K562 (cell line): ENCODE results near the gene LCLAT1. TPM values are rescaled to one million over a fixed set of nuclear protein-coding genes. Genes with fewer than 3 reads are reported as not detected.

ENCODE experiments used
- ATAC-seq: fragments of 200-7000 bp; cut with Tn5 transposase; 3 replicates; pipeline ENCODE4 v1.9.1; 2020; ENCODE audit warnings: moderate library complexity
- BruUV-seq: library from RNA; stranded (reverse); fragments of 400-500 nt; replicated peaks from 2 replicates; lab custom pipeline; 2021; lab: Mats Ljungman, UMichigan
- CTCF ChIA-PET: fragments of 300-600 bp; formaldehyde crosslinking; extraction: SDS; loops from one replicate; lab custom pipeline; 2021; ENCODE audit warnings: low intra/inter-chr PET ratio; lab: Yijun Ruan, JAX
- POLR2A ChIA-PET: fragments of 300-600, 350-650 bp; sonication (Branson Sonifier 250); formaldehyde crosslinking; extraction: SDS; loops from one replicate; lab custom pipeline; 2021; ENCODE audit warnings: antibody characterized with exemption, inconsistent platforms; lab: Yijun Ruan, JAX
- DNase-seq, 4 experiments: peaks; one replicate each; pipeline versions ENCODE4 v3.0.0 to v3.0.0-alpha.2; 2011 to 2018; ENCODE audit warnings: low spot score in 3 of 4, mixed read lengths in 3 of 4; ENCODE audit errors: extremely low read depth in 1 of 4
- FAIRE-seq: peaks from 2 replicates; lab custom pipeline; 2011; peaks lifted over from hg19 to GRCh38; lab: Jason Lieb, UNC
- H2AFZ ChIP-seq: 2 replicates; pipeline ENCODE4 v1.6.0; 2011; ENCODE audit warnings: low read depth, low read length, control low read depth, inconsistent platforms
- H3K27ac ChIP-seq: fragments of 200-600 bp; 3 replicates; pipeline ENCODE4 v1.8.0; 2011; ENCODE audit warnings: low read depth, mild to moderate bottlenecking, control low read depth, inconsistent platforms, low read length, moderate library complexity, mixed read lengths; ENCODE audit errors: extremely low read depth
- H3K27me3 ChIP-seq, 2 experiments: fragments of 300-600 bp in 1 of 2; 2 replicates in 1 of 2; 3 replicates in 1 of 2; pipeline versions ENCODE4 v1.6.0 to v1.8.0; 2011; ENCODE audit warnings: inconsistent platforms in 2 of 2, low read length in 2 of 2, mild to moderate bottlenecking in 1 of 2, mixed read lengths in 1 of 2, moderate library complexity in 1 of 2; ENCODE audit not compliant: control insufficient read depth in 2 of 2, insufficient read depth in 2 of 2
- H3K36me3 ChIP-seq: fragments of 300-600 bp; 3 replicates; pipeline ENCODE4 v1.8.0; 2011; ENCODE audit warnings: mild to moderate bottlenecking, low read length, inconsistent platforms; ENCODE audit not compliant: control insufficient read depth, insufficient read depth
- H3K4me1 ChIP-seq, 2 experiments: fragments of 200-600 bp in 1 of 2; replicated peaks in 1 of 2; 2 replicates in 1 of 2; 3 replicates in 1 of 2; pipeline versions ENCODE4 v1.5.1 to v1.8.0; 2011; ENCODE audit warnings: inconsistent platforms in 2 of 2, low read length in 2 of 2, mild to moderate bottlenecking in 1 of 2, mixed read lengths in 1 of 2, moderate library complexity in 1 of 2; ENCODE audit not compliant: control insufficient read depth in 2 of 2, insufficient read depth in 2 of 2
- H3K4me2 ChIP-seq: 2 replicates; pipeline ENCODE4 v1.6.1; 2011; ENCODE audit warnings: low read length, control low read depth, inconsistent platforms, mixed read lengths; ENCODE audit not compliant: insufficient read depth
- H3K4me3 ChIP-seq: fragments of 200-600 bp; sonication (generic), shearing (Covaris generic); 2 replicates; pipeline ENCODE4 v1.5.1; 2016; ENCODE audit warnings: control low read depth, inconsistent platforms
- H3K79me2 ChIP-seq: fragments of 200-600 bp; 3 replicates; pipeline ENCODE4 v1.8.0; 2011; ENCODE audit warnings: low read length, inconsistent platforms; ENCODE audit not compliant: control insufficient read depth, insufficient read depth
- H3K9ac ChIP-seq, 2 experiments: 2 replicates each; pipeline versions ENCODE4 v1.6.0 to v1.6.1; 2011; ENCODE audit warnings: low read depth in 2 of 2, low read length in 2 of 2, control low read depth in 1 of 2, inconsistent platforms in 1 of 2, mild to moderate bottlenecking in 1 of 2, mixed read lengths in 1 of 2; ENCODE audit not compliant: insufficient read depth in 1 of 2
- H3K9me1 ChIP-seq: one replicate; pipeline ENCODE4 v1.6.0; 2011; ENCODE audit warnings: inconsistent platforms, mild to moderate bottlenecking, low read length, moderate library complexity; ENCODE audit not compliant: control insufficient read depth, insufficient read depth
- H3K9me3 ChIP-seq: replicated peaks from 2 replicates; pipeline ENCODE4 v1.5.1; 2011; ENCODE audit warnings: low read depth, low read length, inconsistent platforms; ENCODE audit not compliant: control insufficient read depth, insufficient read depth
- H4K20me1 ChIP-seq: replicated peaks from 2 replicates; pipeline ENCODE4 v1.6.1; 2011; ENCODE audit warnings: low read length, inconsistent platforms, mixed read lengths; ENCODE audit not compliant: control insufficient read depth, insufficient read depth
- ASH1L ChIP-seq: fragments of 450-650 bp; IDR thresholded peaks from 2 replicates; pipeline ENCODE4 v1.6.1; 2018; ENCODE audit warnings: borderline replicate concordance, mild to moderate bottlenecking, low read depth; ENCODE audit not compliant: partially characterized antibody
- COPS2 ChIP-seq: fragments of 450-650 bp; conservative IDR thresholded peaks from 2 replicates; pipeline ENCODE4 v1.6.1; 2016; ENCODE audit warnings: mild to moderate bottlenecking, moderate library complexity
- FIP1L1 ChIP-seq: fragments of 200-400 bp; formaldehyde crosslinking; IDR thresholded peaks from 2 replicates; pipeline ENCODE4 v1.6.1; 2018; ENCODE audit warnings: mild to moderate bottlenecking, low read depth, low read length; ENCODE audit not compliant: poor library complexity, severe bottlenecking
- KLF6 ChIP-seq: fragments of 250-450 bp; sonication (Bioruptor Pico); IDR thresholded peaks from 2 replicates; pipeline ENCODE4 v1.4.0; 2020; ENCODE audit warnings: mild to moderate bottlenecking, moderate library complexity, borderline replicate concordance
- MED1 ChIP-seq: sonication (generic); formaldehyde crosslinking; IDR thresholded peaks from 2 replicates; pipeline ENCODE4 v1.8.1; 2023; ENCODE audit warnings: missing genetic modification reagents, borderline replicate concordance
- MIER1 ChIP-seq: fragments of 450-650 bp; IDR thresholded peaks from 2 replicates; pipeline ENCODE4 v1.6.1; 2016; ENCODE audit warnings: antibody characterized with exemption, mild to moderate bottlenecking, low read depth
- MYBL2 ChIP-seq, 2 experiments: fragments of 450-650 bp in 1 of 2; sonication (generic) in 1 of 2; formaldehyde crosslinking in 1 of 2; IDR thresholded peaks; 2 replicates each; pipeline versions ENCODE4 v1.6.1 to v1.8.1; 2017 to 2022; ENCODE audit warnings: borderline replicate concordance in 1 of 2, inconsistent platforms in 1 of 2, low read depth in 1 of 2, mild to moderate bottlenecking in 1 of 2, missing genetic modification reagents in 1 of 2, moderate library complexity in 1 of 2
- NFATC3 ChIP-seq: fragments of 450-650 bp; IDR thresholded peaks from 2 replicates; pipeline ENCODE4 v1.6.1; 2017; ENCODE audit warnings: mild to moderate bottlenecking
- POLR2AphosphoS5 ChIP-seq: IDR thresholded peaks from 2 replicates; pipeline ENCODE4 v1.6.1; 2011; ENCODE audit warnings: mild to moderate bottlenecking, low read depth, low read length, moderate library complexity; ENCODE audit not compliant: control insufficient read depth, insufficient read depth
- SRSF1 ChIP-seq: fragments of 200-400 bp; formaldehyde crosslinking; IDR thresholded peaks from 2 replicates; pipeline ENCODE4 v1.6.1; 2017; ENCODE audit warnings: mild to moderate bottlenecking, low read depth, low read length, moderate library complexity
- THRAP3 ChIP-seq: fragments of 450-650 bp; IDR thresholded peaks from 2 replicates; pipeline ENCODE4 v1.6.1; 2016; ENCODE audit warnings: mild to moderate bottlenecking, inconsistent platforms, borderline replicate concordance
- ZNF23 ChIP-seq: fragments of 250-450 bp; sonication (Bioruptor Pico); IDR thresholded peaks from 2 replicates; pipeline ENCODE4 v1.4.0; 2020; ENCODE audit warnings: mild to moderate bottlenecking
- ZNF551 ChIP-seq: fragments of 250-450 bp; sonication (Bioruptor Pico); IDR thresholded peaks from 2 replicates; pipeline ENCODE4 v1.5.0; 2021; ENCODE audit warnings: mild to moderate bottlenecking, moderate library complexity
- ZNF586 ChIP-seq: fragments of 450-650 bp; formaldehyde crosslinking; conservative IDR thresholded peaks from 2 replicates; pipeline ENCODE4 v1.4.0; 2020; ENCODE audit warnings: mild to moderate bottlenecking, moderate library complexity
- ZNF764 ChIP-seq: fragments of 250-450 bp; sonication (Bioruptor Pico); IDR thresholded peaks from 2 replicates; pipeline ENCODE4 v1.4.0; 2020; ENCODE audit warnings: low read depth, mild to moderate bottlenecking, moderate library complexity
- WGBS: fragments of 100-300 bp; shearing (Covaris generic); methylation state at CpG from one replicate; pipeline ENCODE4 v1.1.6; 2016; ENCODE audit warnings: low coverage, mixed read lengths; ENCODE audit not compliant: insufficient coverage; ENCODE audit errors: missing lambda C conversion rate; 5-methylcytosine and 5-hydroxymethylcytosine counted together
- in situ Hi-C: fragments of 300-500 bp; cut with MboI; formaldehyde crosslinking; loops from 4 replicates; pipeline ENCODE4 v1.15.0; 2018; ENCODE audit warnings: inconsistent platforms, mixed read lengths
- intact Hi-C: fragments of 100-400 bp; cut with micrococcal nuclease; formaldehyde crosslinking; loops from 2 replicates; pipeline ENCODE4 v1.14.2; 2022
- polyA plus RNA-seq, 8 experiments: library from polyadenylated mRNA; depleted of rRNA in 4 of 8; stranded (reverse) in 5 of 8; unstranded in 3 of 8; fragments of >200 nt; fragmentation: Nextera tagmentation in 2 of 8; fragmentation: Illumina TruSeq in 1 of 8; extraction: Ambion mirVana in 2 of 8; extraction: Trizol in 1 of 8; gene quantifications; 2 replicates each; pipeline versions ENCODE4 v1.2.1 to v1.2.3, GENCODE V29; 2011 to 2014; ENCODE audit warnings: inconsistent platforms in 1 of 8, missing spikeins in 1 of 8
- total RNA-seq, 7 experiments: library from RNA; depleted of rRNA in 6 of 7; stranded (reverse); fragments of >200 nt in 6 of 7; fragmentation: Illumina TruSeq in 2 of 7; extraction: Trizol in 2 of 7; gene quantifications; 2 replicates each; pipeline versions ENCODE4 v1.2.1 to v1.2.3, GENCODE V29; 2011 to 2021; ENCODE audit warnings: low replicate concordance in 1 of 7
- TF ChIP-seq, protein P1 (sequence below): IDR thresholded peaks from 3 replicates; pipeline ENCODE4 v1.6.1; 2011; ENCODE audit warnings: borderline replicate concordance, mild to moderate bottlenecking, moderate library complexity; ENCODE audit not compliant: insufficient read length; ENCODE audit errors: extremely low read depth

The LCLAT1 gene
- total and polyA plus RNA-seq, 9 of the 15 experiments (the other 6 are each of a cell fraction or from before 2014, with no cell fraction given), result 8.9 to 63.3 (median 25.4) TPM

DNA sequence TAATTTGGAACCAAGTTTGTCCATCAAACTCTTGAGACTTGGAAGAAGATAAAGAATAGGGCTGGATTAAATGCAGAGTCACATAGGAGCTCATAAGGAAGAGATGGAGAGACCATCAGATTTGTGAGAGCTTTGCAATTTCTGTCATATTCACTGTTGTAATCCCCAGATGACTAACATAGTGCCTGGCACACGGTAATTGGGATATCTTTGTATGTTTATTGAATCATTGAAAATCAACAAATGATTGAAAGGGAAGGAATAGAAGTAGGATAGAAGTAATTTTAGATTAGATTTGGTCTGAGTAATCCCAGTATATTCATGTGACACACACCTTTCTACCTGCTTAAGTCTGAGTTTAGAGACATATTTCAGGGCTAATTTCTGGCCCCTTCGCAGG, 75.4 kb downstream of the LCLAT1 start (continued):
- TF ChIP-seq MED1, result no peak
- no peak for TF ChIP-seq ZNF551 (CRISPR knock-in tag)
- TF ChIP-seq, protein P1, sequence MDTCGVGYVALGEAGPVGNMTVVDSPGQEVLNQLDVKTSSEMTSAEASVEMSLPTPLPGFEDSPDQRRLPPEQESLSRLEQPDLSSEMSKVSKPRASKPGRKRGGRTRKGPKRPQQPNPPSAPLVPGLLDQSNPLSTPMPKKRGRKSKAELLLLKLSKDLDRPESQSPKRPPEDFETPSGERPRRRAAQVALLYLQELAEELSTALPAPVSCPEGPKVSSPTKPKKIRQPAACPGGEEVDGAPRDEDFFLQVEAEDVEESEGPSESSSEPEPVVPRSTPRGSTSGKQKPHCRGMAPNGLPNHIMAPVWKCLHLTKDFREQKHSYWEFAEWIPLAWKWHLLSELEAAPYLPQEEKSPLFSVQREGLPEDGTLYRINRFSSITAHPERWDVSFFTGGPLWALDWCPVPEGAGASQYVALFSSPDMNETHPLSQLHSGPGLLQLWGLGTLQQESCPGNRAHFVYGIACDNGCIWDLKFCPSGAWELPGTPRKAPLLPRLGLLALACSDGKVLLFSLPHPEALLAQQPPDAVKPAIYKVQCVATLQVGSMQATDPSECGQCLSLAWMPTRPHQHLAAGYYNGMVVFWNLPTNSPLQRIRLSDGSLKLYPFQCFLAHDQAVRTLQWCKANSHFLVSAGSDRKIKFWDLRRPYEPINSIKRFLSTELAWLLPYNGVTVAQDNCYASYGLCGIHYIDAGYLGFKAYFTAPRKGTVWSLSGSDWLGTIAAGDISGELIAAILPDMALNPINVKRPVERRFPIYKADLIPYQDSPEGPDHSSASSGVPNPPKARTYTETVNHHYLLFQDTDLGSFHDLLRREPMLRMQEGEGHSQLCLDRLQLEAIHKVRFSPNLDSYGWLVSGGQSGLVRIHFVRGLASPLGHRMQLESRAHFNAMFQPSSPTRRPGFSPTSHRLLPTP, result no peak
- no peak for TF ChIP-seq POLR2AphosphoS5
- TF ChIP-seq THRAP3, result no peak
- TF ChIP-seq, all 486 proteins: peak for 0

DNA sequence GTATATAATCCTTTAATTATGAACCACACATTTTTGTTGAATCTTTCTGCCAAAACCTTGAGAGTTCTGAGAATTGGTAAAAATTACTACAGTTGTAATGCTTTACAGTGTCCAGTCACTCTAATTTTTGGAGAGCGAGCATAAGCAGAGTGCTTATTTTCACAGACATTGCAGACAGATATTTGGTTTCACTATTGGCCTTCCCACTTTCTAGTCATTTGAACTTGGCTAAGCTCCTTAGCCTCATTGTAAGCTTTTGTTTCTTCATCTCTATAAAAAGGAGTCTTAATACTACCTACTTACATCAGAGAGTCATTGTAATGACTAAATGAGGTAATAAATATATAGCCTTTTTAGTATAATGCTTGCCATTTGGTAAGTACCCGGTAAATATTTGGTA, 80.4 kb downstream of the LCLAT1 start:
- H3K9ac ChIP-seq, result no peak overlapping the region
- no peak overlapping the region for H2AFZ ChIP-seq
- no peak for ATAC-seq
- intact Hi-C loops (no loop called here), in situ Hi-C loops (no loop called here)
- no peak overlapping the region for H3K27ac ChIP-seq
- peaks cover 22% of the 10 kb centered on the region; the same call in 2 of the 3 replicates for H3K36me3 ChIP-seq
- no TSS peak for BruUV-seq
- H3K4me1 ChIP-seq, result no peaks in the 10 kb centered on the region
- H4K20me1 ChIP-seq, result no peaks in the 10 kb centered on the region
- H3K79me2 ChIP-seq, result 0 out of 3 replicates have a peak, but pooled peaks cover 7% of the 10 kb centered on the region
- no peaks in the 10 kb centered on the region for H3K9me3 ChIP-seq
- H3K4me3 ChIP-seq, result no peak overlapping the region
- H3K27me3 ChIP-seq, result no peaks in the 10 kb centered on the region
- H3K4me2 ChIP-seq, result no peak overlapping the region
- DNase-seq, result no peak
- TF ChIP-seq FIP1L1 (no peak), COPS2 (no peak), MIER1 (no peak), SRSF1 (no peak), ASH1L (no peak), NFATC3 (no peak), ZNF23 (CRISPR knock-in tag) (no peak), ZNF586 (CRISPR knock-in tag) (no peak), KLF6 (CRISPR knock-in tag) (no peak), MYBL2 (IDR thresholded peaks at IDR 0.05; ENCODE audit: low read depth) (no peak), MYBL2 (CRISPR knock-in tag; IDR thresholded peaks at IDR 0.05; ENCODE audit: borderline replicate concordance) (no peak), ZNF764 (CRISPR knock-in tag) (no peak)
- TF ChIP-seq, all 486 proteins: peak for 0
- FAIRE-seq, result no peak
- H3K9me1 ChIP-seq, result no peaks in the 10 kb centered on the region
- ChIA-PET CTCF (no interaction called here), POLR2A (no interaction called here)
- WGBS, result 97% methylated on average over 2 of the region's 2 CpGs
